Lower leg skin (tissue), 3 donors: Measurements from ENCODE around the gene TMEM132A.

Experiments used
- POLR2A ChIP-seq, 2 donors: fragments of 450-650 bp; IDR thresholded peaks; one replicate each; pipeline ENCODE4 v1.6.1; 2016 to 2017; ENCODE audit warnings: antibody characterized with exemption in 2 of 2, mild to moderate bottlenecking in 1 of 2, moderate library complexity in 1 of 2
- TF ChIP-seq, protein P1 (sequence below), 3 donors: fragments of 450-650 bp; IDR thresholded peaks; one replicate each; pipeline ENCODE4 v1.5.1; 2016; ENCODE audit warnings: antibody characterized with exemption in 3 of 3, mild to moderate bottlenecking in 3 of 3, moderate library complexity in 2 of 3

- TF ChIP-seq POLR2A (IDR thresholded peaks at IDR 0.05) = no peak
- TF ChIP-seq, protein P1, sequence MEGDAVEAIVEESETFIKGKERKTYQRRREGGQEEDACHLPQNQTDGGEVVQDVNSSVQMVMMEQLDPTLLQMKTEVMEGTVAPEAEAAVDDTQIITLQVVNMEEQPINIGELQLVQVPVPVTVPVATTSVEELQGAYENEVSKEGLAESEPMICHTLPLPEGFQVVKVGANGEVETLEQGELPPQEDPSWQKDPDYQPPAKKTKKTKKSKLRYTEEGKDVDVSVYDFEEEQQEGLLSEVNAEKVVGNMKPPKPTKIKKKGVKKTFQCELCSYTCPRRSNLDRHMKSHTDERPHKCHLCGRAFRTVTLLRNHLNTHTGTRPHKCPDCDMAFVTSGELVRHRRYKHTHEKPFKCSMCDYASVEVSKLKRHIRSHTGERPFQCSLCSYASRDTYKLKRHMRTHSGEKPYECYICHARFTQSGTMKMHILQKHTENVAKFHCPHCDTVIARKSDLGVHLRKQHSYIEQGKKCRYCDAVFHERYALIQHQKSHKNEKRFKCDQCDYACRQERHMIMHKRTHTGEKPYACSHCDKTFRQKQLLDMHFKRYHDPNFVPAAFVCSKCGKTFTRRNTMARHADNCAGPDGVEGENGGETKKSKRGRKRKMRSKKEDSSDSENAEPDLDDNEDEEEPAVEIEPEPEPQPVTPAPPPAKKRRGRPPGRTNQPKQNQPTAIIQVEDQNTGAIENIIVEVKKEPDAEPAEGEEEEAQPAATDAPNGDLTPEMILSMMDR (IDR thresholded peaks at IDR 0.05) = no peak
Measured at GRCh38 chr11:60916669-60917206, 7.5 kb upstream of the TMEM132A start.
